C4-2B (cell line): Measurements from ENCODE around the gene MSX1.

Experiments used
- CTCF ChIP-seq: fragments of 450-650 bp; conservative IDR thresholded peaks from 2 replicates; pipeline ENCODE4 v1.5.1; 2017; ENCODE audit warnings: mild to moderate bottlenecking
- ZFX ChIP-seq: fragments of 450-650 bp; IDR thresholded peaks from 2 replicates; pipeline ENCODE4 v1.6.1; 2017

- no peak for TF ChIP-seq CTCF
- no peak for TF ChIP-seq ZFX
Observed at GRCh38 chr4:4868040-4868757, 8.7 kb downstream of the MSX1 start.
